T-helper 22 cell (primary cell): ENCODE data around the gene MUC2.

ENCODE experiments used
- DNase-seq: peaks from one replicate; pipeline ENCODE4 v3.0.0-alpha.2; 2020; ENCODE audit warnings: low read depth

Gene MUC2

GRCh38 chr11:1121813-1122663 is 47.4 kb downstream of the MUC2 start:
- DNase-seq: no peak

- no peak for DNase-seq
Observed at GRCh38 chr11:1122664-1123002, 48.0 kb downstream of the MUC2 start.

DNA sequence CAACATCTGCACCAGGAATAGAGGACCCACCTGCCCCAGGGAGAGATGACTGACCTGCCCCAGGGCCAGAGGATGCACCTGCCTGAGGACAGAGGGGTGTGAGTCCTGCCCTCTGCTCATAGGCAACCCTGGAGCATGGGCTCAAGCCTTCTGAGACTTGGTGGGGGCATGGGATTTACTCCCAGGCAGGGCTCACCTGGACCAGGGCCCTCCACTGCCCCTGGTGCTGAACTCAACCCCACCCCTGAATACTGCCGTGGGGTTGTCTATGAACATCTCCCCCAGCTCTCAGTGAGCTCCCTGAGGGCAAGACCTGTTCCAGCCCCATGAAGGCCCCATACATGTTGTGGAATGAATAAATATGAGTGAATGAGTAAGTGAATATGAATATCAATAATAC is 49.3 kb downstream of the MUC2 start:
- no peak for DNase-seq
